A549 (cell line): ENCODE results near the gene CXCR3.

ENCODE experiments used
- CTCF ChIP-seq: fragments of >200 bp; sonication (Bioruptor Twin); formaldehyde crosslinking; IDR thresholded peaks from 3 replicates; pipeline ENCODE4 v1.5.1; 2016
- JUNB ChIP-seq: fragments of >200 bp; sonication (Bioruptor Twin); formaldehyde crosslinking; IDR thresholded peaks from 2 replicates; pipeline ENCODE4 v1.6.1; 2016
- RCOR1 ChIP-seq: fragments of 150-350 bp; IDR thresholded peaks from 2 replicates; pipeline ENCODE4 v1.6.1; 2014; ENCODE audit warnings: antibody characterized with exemption, low read length, low read depth
- RFX5 ChIP-seq: fragments of 450-650 bp; IDR thresholded peaks from 2 replicates; pipeline ENCODE4 v1.7.1; 2014; ENCODE audit warnings: antibody characterized with exemption, mild to moderate bottlenecking, moderate library complexity
- USF2 ChIP-seq: fragments of 450-650 bp; IDR thresholded peaks from 2 replicates; pipeline ENCODE4 v1.6.1; 2014; ENCODE audit warnings: antibody characterized with exemption
- ZSCAN20 ChIP-seq: fragments of 250-450 bp; sonication (Bioruptor Pico); IDR thresholded peaks from 2 replicates; pipeline ENCODE4 v1.8.0; 2022; ENCODE audit warnings: mild to moderate bottlenecking, moderate library complexity

DNA sequence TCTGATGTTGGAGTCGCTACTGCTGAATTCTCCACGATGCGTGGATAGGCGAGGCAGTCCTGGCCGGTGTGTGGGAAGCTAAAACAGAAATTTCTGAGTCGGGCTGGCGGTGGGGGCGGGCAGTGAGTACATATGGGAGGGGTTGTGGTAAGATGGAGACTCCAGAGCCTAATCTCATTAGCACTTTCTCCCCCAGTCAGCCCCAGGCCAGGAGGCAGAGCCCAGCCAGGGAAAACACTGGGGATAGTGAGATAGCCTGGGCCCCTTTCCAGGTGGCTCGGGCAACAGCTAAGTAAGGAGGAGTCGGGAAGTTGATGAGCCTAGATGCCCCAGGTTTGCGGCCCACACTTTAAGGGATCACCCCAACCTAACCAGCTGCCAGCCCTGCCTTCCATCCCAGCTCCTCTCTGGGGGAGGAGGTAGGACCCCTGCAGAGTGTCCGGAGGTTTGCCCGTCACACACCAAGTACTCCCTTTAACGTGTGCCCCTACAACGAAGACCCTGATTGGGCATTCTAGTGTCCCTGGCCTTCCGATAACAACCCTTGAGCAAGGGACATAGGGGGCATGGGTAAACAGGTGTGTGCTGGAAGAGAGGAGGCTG is 46.7 kb upstream of the CXCR3 start:
- TF ChIP-seq ZSCAN20 (no peak), CTCF (no peak), JUNB (no peak), USF2 (no peak), RFX5 (no peak), RCOR1 (no peak)
